Lower leg skin (tissue), 3 donors: ENCODE data around the gene SFMBT1.

ENCODE experiments used
- POLR2A ChIP-seq, 2 donors: fragments of 450-650 bp; IDR thresholded peaks; one replicate each; pipeline ENCODE4 v1.6.1; 2016 to 2017; ENCODE audit warnings: antibody characterized with exemption in 2 of 2, mild to moderate bottlenecking in 1 of 2, moderate library complexity in 1 of 2
- TF ChIP-seq, protein P1 (sequence below), 3 donors: fragments of 450-650 bp; IDR thresholded peaks; one replicate each; pipeline ENCODE4 v1.5.1; 2016; ENCODE audit warnings: antibody characterized with exemption in 3 of 3, mild to moderate bottlenecking in 3 of 3, moderate library complexity in 2 of 3

DNA sequence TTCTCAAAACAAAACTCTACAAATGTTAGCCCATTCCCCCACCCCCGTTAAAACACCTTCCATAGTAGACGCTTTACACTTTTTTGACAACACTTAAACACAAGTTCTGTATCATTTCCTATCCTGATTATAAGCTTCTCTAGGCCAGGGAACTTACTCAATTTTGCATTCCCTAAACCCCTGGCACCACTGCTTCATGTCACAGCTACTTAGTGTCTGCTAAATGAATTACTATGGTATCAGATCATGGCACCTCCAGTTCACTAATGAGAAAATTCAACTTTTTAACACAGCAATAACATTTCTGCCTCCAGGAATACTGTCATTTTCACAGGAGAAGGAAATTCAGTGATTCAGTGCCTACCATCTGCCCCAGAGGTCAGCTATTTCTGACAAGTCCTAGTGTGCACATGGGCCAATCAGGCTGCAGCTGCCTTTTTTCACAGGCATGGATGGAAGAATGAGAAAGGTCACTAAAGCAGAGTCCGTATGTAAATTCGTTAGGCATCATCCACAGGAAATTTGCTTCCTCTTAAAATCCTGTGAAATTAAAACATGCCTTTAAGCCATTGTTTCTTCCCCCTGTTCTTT lies 18.5 kb downstream of the SFMBT1 start:
- TF ChIP-seq, protein P1, sequence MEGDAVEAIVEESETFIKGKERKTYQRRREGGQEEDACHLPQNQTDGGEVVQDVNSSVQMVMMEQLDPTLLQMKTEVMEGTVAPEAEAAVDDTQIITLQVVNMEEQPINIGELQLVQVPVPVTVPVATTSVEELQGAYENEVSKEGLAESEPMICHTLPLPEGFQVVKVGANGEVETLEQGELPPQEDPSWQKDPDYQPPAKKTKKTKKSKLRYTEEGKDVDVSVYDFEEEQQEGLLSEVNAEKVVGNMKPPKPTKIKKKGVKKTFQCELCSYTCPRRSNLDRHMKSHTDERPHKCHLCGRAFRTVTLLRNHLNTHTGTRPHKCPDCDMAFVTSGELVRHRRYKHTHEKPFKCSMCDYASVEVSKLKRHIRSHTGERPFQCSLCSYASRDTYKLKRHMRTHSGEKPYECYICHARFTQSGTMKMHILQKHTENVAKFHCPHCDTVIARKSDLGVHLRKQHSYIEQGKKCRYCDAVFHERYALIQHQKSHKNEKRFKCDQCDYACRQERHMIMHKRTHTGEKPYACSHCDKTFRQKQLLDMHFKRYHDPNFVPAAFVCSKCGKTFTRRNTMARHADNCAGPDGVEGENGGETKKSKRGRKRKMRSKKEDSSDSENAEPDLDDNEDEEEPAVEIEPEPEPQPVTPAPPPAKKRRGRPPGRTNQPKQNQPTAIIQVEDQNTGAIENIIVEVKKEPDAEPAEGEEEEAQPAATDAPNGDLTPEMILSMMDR (IDR thresholded peaks at IDR 0.05), result no peak
- no peak for TF ChIP-seq POLR2A (IDR thresholded peaks at IDR 0.05)
